ENCODE data around the gene C1orf226.

C1orf226 gene

DNA sequence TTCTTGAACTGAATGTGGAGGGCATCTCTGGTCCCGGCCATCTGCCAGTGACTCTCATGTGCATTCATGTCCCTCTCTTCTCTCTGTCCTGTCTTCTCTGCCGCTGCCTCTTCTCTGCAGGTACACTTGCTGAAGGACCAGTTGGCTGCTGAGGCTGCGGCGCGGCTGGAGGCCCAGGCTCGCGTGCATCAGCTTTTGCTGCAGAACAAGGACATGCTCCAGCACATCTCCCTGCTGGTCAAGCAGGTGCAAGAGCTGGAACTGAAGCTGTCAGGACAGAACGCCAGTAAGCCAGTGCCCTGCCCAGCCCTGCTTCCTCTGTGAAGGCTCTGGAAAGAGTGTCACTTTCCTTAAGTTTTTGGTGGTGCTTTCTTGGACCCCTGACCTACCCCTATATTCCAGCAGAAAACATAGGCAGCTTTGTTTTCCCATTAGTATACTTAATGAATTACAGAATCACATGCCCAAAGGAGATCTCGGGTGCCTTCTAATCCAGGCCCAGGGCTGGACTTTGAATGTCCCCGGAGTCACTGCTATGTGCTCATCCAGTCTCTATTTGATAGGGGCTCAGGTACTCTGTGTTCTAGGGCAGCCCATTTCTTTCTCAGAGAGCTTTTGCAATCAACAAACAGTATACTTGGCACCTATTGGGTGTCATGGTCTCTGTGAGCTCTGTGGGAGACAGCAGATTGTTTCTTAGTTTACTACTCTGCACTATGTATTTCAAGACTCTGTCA is 16.1 kb upstream of the C1orf226 start:
- no peak for DNase-seq (ENCODE audit: low spot score)

DNA sequence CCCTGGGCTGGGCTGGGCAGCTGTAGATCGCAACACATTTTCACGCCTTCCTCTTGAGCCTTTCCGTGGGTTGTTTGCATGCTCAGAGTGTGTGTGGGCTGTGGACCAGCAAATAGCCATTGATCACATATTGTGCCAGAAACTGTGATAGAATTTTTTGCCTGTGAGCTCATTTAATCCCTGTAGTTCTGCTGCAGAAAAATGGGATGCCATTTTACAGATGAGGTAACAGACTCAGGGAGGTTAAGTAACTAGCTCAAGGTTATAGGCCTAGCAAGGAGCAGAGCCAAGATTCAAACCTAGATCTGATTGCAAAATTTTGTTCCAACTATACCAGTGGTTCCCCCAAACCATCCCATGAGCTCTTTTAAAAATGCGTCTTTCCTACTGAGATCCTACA is 15.4 kb upstream of the C1orf226 start:
- DNase-seq (ENCODE audit: low spot score): no peak

DNA sequence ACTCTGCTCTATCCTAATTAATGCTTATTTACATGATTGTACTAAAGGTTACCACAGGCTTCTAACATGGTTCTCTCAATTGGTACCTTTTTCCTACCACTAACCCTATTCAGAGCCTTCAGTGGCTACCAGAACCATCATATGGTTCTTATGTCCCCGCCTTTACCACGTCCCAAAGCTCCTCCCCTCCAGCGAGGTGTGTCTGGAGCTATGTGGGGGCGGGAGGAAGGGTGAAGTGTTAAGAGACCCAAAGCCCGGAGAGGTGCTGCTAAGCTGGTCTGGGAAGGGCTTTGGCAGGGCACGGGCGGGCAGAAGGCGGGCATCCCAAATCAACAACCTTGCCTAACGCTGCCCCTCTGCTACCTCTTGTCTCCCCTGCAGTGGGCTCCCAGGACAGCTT is 14.9 kb upstream of the C1orf226 start:
- DNase-seq (ENCODE audit: low spot score): no peak

DNA sequence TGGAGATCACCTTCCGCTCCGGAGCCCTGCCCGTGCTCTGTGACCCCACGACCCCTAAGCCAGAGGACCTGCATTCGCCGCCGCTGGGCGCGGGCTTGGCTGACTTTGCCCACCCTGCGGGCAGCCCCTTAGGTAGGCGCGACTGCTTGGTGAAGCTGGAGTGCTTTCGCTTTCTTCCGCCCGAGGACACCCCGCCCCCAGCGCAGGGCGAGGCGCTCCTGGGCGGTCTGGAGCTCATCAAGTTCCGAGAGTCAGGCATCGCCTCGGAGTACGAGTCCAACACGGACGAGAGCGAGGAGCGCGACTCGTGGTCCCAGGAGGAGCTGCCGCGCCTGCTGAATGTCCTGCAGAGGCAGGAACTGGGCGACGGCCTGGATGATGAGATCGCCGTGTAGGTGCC is 14.5 kb upstream of the C1orf226 start:
- DNase-seq (ENCODE audit: low spot score): no peak

DNA sequence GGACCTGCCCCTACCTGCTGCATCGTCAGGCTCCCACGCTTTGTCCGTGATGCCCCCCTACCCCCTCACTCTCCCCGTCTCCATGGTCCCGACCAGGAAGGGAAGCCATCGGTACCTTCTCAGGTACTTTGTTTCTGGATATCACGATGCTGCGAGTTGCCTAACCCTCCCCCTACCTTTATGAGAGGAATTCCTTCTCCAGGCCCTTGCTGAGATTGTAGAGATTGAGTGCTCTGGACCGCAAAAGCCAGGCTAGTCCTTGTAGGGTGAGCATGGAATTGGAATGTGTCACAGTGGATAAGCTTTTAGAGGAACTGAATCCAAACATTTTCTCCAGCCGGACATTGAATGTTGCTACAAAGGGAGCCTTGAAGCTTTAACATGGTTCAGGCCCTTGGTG is 13.8 kb upstream of the C1orf226 start:
- no peak for DNase-seq (ENCODE audit: low spot score)

DNA sequence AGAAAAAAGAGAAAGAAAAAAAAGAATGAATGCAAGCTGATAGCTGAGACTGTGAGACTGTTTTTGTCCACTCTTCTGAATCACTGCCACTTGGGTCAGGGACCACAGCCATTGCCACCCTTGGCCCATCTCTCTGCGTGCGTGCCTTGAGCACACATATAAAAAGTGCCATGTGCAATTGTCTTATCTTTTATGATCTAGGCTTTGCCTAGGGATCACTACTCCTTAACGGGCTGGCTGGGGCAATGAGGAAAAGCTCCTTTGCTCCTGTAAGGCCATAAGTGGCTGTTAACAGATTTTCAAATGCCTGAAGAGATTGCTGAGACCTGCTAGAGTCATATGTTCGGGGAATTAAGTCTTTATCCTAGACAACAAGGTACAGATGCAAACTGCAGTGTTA is 13.1 kb upstream of the C1orf226 start:
- no peak for DNase-seq (ENCODE audit: low spot score)

DNA sequence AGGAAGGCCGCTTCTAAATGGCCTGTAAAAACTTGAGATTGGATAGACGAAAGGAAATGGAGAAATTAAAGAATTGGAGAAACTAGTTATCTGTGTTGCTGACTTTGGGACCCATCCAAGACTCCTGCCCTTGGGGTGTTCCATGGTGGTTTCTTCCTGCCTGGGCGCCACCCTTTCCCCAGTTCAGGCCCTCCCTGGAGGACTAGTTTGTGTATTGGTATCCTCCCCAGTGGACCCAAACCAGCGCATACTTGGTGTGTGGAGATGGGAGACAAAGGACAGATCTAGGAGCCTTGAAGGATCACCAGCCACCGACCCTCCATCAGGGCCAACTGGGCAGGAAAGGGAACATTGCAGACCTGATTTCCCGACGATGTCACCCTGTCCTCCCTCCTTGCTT is 12.0 kb upstream of the C1orf226 start:
- no peak for DNase-seq (ENCODE audit: low spot score)

DNA sequence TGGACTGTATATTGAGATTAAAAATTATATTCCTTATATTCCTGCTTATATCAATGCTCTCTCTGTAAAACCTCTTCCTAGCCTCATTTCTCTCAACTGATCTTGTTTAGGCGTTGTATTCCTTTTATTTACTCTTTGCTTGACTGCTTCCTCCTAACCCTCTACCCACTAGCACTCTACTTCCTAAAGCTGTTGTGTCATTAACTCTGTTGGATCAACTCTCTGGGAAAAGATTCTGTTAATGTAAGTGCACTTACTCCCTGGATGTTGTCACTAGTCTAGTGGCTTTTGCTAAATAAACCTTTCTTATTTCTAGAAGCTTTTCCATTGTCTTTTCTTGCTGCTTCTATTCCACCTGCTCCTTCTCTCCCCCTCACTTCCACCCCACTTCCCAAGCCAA is 11.4 kb upstream of the C1orf226 start:
- no peak for DNase-seq (ENCODE audit: low spot score)

DNA sequence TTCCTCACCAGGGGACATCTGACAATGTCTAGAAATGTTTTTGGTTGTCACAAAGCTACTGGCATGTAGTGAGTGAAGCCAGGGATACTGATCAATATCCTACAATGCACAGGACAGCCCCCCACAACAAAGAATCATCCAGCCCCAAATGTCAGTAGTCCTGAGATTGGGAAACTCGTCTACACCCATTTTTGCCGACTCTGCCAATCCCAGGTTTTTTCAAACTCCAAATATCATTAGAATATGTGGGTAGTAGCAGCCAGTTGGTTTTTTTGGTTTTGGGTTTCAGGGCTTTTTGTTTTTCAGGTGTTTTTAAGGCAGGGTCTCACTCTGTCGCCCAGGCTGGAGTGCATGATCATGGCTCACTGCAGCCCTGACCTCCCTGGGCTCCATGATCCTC is 10.8 kb upstream of the C1orf226 start:
- DNase-seq (ENCODE audit: low spot score): no peak

DNA sequence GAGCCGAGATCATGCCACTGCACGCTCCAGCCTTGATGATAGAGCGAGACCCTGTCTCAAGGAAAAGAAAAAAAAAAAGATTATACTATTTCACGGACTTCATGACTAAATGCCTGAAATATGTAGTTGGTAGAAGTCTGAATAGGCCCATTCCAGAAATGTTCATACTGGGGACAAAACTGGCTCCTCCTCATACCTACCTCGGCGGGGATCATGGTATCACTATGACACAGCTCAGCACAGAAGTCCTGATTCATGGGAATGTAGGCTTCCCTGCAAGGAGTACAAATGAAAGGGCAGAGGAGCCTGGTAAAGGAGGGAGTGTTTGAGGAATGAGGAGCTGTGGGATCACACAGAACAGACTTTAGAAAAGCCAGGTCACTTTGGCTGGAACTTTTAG is 9.9 kb upstream of the C1orf226 start:
- no peak for DNase-seq (ENCODE audit: low spot score)

DNA sequence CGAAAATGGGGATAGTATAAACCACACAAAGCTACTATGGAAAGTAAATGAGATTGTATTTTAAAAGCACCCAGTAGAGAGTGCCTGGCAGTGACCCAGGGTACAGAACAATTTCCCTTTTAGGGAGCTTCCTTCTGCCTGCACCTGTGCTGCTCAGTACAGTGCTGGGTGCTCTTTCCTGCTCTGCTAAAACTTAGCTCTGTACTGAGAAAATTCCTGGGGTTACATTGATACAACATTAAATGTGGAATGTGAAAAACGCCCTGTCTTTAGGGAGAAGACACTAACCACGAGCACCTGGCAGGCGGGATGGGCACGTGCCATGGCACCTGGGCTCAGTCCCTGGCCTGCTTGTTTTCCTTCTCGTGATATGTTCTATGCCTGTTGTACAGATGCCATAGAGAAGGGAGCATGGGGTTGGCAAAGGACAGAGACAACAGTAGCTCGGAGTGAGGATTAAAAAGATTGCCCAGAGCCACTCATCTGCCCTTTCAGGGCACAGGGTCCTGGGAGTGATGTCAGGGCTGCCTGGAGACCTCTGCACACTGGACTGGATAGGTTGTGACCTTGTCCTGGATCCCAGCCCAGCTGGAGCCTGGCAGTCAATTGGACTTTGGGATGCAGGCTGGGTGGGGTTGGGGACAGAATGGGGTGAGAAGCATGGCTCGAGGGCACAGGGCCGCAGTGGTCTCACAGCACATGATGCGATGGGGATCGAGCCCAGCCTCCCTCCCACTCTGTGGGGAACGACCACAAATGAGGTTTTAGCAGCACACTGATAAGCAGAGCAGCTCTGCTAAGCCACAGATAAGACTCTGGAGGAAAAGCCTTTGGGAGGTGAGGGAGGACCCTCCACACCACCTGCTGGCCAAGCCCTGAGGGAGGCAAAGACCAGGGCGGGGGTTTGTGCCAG is 9.1 kb upstream of the C1orf226 start:
- no peak for DNase-seq (ENCODE audit: low spot score)

DNA sequence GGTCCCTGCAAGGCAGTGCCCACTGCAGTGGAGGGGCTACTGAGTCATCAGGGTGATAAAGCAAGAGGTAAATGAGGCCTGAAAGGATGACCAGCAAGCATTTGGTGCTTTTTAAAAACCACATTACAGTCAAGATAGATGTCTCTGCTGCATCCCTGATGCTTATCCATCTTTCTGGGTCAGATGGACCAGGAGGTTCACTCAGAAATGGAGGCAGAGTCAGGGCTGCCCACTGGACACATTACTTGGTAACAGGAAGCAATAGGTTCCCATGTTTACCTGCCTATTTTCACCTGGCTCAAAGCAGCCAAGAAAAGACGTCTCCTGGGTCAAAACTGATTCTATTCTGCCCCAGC is 8.5 kb upstream of the C1orf226 start:
- no peak for DNase-seq (ENCODE audit: low spot score)

DNA sequence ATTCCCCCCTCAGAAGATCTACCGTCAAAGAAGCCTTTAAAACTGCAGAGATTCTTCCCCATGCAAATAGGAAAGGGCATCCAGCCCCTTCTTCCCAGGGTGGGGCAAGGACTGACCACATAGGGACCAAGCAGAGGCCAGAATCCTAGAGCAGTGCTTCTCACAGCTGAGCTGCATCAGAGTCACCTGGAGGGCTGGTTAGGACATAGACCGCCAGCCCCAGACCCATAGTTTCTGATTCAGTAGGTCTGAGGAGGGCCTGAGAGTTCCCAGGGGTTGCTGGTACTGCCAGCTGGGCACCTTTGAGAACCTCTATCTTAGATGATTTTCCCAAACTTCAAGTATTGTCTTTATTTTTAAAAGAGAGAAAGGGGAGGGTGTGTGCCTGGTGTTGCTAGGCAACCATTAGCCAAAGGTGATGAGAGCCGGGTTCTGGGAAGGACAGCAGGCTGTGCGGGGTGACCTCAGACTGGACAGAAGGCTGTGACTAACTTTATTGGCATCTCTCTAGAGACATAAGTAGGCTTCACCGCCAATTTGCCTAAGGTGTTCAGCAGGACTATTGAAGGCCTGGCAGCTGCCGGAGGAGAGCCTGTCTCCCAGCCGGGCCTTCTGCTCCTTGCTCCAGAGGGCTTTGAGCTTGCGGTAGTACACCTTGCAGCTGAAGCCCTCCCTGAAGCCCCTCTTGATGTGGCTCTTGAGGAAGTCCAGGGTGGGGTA is 7.8 kb upstream of the C1orf226 start:
- peak; percentile 15 for DNase-seq (ENCODE audit: low spot score)

DNA sequence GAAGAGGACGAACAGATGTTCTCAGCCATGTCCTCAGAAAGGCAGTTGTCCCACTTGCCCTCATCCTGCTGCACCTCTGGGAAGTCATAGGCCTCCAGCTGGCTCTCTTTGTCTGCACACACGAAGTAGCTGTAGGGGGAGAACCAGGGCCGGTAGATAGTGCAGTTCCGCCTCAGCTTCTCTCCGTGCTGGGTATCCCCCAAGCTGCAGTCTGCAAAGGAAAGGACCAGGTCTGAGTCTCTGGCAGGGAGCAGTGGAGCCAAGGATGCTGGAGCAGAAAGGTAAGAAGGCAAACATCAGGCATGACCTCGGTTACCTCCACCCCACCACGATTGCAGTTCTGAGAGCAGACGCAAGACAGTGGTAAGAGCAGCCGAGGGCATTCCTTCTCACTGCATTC is 7.1 kb upstream of the C1orf226 start:
- DNase-seq (ENCODE audit: low spot score): no peak

DNA sequence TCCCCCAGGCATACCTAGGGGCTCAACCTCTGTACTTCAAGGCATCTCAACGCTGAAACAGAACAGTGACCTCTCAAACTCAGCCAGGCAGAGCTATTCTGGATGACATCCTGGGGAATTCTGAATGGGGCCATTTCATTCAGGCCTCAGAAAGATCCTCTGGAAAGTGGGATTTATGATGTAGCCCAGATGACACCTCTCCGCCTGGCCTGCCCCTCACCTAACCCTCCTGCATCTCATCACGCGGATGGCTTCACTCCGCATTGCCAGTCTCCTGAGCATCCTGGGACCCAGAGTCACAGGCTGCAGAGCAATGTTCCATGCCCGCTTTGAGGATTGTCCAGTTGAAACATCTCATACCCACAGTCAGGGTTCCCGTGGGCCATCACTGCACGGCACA is 6.1 kb upstream of the C1orf226 start:
- DNase-seq (ENCODE audit: low spot score): no peak

DNA sequence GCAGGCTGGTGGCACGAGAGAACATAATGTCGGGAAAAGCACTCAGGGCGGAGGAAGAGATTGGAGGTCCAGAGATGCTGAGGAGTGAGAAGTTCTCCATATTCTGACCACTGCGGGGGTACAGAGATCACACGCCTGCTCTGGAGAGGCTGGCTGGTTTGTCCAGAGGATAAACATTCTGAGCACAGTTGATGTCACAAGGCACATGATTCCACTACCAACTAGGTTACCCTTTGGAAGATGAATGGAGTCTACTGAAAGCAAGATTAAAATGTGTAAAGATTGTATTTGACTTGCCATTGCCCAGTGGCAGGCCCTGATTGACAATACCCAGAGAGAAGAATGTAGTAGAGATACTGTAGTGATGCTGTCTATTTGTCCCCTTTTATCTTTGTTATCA is 4.8 kb upstream of the C1orf226 start, which contains the start of gene SPATA46:
Gene SPATA46 (minus strand): TSS at position 164 of the 400 bp plus-strand sequence. CDS start 64 bp downstream, at position 100.
- DNase-seq (ENCODE audit: low spot score): no peak

DNA sequence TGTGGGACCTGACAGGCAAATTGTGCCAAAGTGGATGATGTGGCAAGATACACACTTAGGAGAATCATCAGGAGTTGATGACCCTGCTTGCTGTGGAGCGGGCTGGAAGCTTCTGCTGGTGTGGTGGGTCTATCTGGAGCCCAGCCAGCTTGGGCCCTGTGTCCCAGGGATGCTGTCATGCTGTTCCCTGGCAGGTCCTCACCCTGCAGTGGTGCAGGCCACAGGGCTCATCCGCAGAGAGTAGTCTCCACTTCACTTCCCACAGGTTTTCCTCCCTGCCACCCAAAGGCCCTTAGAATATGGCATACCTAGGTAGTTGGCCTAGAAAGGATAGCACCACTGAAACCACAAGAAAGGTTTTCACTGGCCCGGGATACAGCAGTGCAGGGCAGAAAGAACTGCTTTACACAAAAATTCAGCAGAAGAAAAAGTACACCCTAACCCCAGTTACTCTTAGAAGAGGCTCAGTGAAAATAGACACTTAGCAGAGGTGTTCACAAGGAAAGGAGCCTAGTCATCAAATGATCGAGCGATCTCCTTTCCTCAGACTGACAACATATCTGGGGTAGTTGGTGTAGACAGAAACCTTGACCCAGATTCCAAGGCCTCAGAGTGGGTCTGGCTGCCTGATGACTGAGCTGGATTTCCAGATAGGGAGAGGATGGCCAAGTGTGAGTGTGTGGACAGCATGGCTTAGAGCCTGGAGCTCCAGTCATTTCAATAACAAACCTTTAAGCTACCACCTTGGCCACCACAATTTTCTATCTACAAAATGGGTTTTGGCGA is 1.3 kb upstream of the C1orf226 start:
- no peak for DNase-seq (ENCODE audit: low spot score)

DNA sequence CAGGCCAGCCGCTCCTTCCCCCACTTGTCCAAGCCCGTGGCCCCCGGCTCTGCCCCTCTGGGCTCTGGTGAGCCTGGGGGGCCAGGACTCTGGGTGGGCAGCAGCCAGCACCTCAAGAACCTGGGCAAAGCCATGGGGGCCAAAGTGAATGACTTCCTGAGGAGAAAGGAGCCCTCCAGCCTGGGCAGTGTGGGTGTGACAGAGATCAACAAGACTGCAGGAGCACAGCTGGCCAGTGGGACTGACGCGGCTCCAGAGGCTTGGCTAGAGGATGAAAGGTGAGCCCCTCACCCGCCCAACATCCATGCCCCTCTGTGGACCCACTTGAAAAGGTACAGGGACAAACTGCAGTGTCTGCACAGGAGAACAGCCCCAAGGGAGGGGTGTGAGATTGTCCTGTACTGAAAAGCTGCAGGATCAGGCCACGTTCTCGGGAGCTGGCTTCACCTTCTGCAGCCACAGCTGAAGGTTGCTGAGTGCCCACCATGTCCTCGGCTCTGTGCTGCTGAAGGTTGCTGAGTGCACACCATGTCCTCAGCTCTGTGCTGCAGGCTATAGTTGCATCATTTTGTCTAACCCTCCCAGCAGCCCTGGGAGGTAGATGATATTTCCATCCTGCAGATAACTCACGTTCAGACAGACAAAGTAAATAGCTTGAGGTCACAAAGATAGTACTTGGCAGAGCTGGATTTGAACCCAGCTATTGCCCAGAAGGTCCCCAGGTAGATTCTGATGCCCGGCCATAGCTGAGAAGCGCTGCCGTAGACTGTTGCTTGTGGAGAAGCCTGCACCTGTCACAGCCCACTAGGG is 618 bp downstream of the C1orf226 start:
- DNase-seq (ENCODE audit: low spot score): no peak

DNA sequence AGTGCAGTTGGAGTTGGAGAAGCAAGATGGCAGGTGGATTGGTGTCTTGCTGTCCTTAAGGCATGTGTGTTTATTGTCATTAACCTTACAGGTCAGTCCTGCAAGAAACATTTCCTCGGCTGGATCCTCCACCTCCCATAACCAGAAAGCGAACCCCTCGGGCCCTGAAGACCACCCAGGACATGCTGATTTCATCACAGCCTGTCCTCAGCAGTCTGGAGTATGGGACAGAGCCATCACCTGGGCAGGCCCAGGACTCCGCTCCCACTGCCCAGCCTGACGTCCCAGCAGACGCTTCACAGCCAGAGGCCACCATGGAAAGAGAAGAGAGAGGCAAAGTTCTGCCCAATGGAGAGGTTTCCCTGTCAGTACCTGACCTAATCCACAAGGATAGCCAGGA is 1.6 kb downstream of the C1orf226 start:
- no peak for DNase-seq (ENCODE audit: low spot score)

DNA sequence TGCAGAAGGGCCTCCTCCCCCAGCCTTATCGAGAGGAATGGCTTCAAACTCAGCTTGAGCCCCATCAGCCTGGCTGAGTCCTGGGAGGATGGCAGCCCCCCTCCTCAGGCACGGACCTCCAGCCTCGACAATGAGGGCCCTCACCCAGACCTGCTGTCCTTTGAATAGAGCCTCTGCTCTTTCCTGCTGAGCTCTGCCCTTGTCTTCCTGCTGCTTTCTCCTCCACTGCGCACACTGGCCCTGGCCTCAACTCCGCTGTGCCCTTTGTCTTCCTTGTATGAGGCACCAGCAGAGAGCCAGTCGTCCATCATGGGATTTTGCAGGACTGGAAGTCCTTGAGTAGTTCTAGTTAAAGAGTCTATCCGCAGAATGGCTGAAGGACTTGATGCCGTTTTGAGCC is 2.0 kb downstream of the C1orf226 start:
- no peak for DNase-seq (ENCODE audit: low spot score)

DNA sequence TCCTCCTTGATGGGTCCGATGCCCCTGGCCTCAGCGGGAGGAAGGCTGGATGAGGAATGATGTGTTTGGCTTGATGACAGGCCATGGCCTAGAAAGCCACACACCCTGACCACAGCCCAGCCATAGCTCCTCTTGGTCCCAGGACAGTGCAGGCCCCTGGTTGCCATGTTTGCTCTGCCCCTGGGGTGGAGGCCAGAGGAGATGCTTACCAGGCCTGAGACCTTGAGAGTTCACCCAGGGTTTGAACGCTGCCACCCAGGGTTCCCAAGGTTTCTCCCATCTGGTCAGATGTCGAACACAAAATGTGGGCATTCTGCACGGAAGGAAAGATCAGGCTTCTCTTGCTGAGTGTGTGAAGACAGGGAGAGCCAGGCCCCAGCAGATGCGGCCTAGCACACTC is 2.6 kb downstream of the C1orf226 start:
- no peak for DNase-seq (ENCODE audit: low spot score)

Data from AG08395 (cell line).